Right forelimb (tissue), 1 donor: ENCODE results near the gene ADAMTS4.

Source experiments
- DNase-seq: peaks from one replicate; pipeline ENCODE4 v3.0.0-alpha.2; 2018

Gene ADAMTS4

GRCh38 chr1:161171696-161172095 lies 27.2 kb downstream of the ADAMTS4 start:
- DNase-seq, result no peak

GRCh38 chr1:161171191-161171590 lies 27.7 kb downstream of the ADAMTS4 start:
- no peak for DNase-seq

GRCh38 chr1:161168906-161169305 lies 29.9 kb downstream of the ADAMTS4 start:
- DNase-seq, result no peak

GRCh38 chr1:161166669-161167548 lies 31.9 kb downstream of the ADAMTS4 start:
- DNase-seq, result no peak

DNA sequence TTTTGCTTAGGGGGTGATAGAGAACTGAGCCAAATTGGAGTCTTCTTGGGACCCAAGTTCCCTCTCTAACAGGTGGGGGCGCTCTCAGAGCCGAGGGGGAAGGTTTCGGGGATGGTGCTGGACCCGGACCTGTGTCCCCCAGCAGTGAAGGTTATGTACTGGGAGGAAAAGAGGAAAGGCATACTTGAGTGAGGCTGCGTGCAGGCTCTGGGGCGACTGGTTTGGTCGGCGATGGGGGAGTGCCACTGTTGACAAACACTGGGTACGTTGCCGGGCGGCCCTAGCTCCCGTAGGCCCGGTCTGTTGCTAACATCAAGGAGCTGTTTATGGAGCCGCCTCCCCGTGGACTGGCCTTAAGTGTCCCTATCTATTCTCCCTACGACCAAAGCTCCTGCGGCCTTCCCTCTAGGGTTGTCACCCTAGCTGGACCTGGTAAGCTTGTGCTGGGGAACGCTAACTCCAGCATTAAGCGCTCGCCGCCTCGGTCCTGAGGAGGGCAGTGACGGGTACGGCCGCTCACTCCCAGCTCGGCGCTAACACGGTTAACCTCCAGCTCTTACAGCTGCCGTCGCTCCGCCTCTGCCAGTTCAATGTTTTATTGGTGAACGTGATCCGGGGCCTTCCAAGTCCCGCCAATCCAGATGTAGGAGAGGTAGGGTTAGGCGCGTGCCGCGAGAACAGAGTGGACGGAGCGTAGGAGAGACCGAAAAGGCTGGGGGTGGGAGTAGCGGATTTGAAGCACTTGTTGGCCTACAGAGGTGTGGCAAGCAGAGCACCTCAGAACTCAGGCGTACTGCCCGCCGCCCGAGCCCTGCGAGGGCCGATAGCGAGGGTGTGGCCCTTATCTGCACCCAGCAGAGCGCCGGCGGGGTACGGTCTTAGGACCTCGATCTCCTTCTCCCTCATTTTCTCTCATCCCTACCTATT lies 32.8 kb downstream of the ADAMTS4 start, which contains the start of gene PPOX:
Gene PPOX, plus strand, starts transcription at position 685 of the 927 bp plus-strand sequence. CDS start 422 bp downstream, outside the sequence.
- peak; percentile 95 for DNase-seq

- no peak for DNase-seq
Measured at GRCh38 chr1:161164901-161165610, 33.8 kb downstream of the ADAMTS4 start.

- no peak for DNase-seq
Measured at GRCh38 chr1:161163793-161164192, 35.1 kb downstream of the ADAMTS4 start.

DNA sequence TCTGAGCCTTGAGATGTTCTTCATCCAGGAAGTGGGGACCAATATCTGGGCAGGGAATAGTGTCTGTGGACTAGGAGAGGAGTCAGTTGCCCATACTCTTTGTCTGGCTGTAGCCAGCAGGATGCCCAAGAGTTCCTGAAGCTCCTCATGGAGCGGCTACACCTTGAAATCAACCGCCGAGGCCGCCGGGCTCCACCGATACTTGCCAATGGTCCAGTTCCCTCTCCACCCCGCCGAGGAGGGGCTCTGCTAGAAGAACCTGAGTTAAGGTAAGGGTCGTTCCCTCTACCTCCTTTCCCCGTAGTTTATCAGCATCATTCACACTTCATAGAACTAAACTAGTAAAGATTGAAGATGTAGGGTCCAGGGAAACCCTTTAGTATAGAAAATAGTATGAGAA lies 36.0 kb downstream of the ADAMTS4 start:
- no peak for DNase-seq

DNA sequence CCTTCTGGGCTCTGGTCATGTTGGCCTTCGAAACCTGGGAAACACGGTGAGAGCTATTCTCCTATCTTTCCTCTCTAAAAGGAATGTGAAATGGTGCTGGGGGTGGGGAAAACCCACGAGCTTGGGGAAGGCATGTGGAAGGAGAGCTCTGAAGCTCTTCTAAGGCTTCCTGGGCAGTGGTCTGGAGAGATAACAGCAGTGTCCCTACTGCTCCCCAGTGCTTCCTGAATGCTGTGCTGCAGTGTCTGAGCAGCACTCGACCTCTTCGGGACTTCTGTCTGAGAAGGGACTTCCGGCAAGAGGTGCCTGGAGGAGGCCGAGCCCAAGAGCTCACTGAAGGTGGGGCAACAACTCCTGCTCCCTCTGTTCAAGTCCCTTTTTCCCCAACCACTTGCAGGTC lies 36.8 kb downstream of the ADAMTS4 start:
- DNase-seq, result no peak

GRCh38 chr1:161161652-161162051 lies 37.2 kb downstream of the ADAMTS4 start:
- no peak for DNase-seq

- no peak for DNase-seq
Measured at GRCh38 chr1:161160671-161161145, 38.1 kb downstream of the ADAMTS4 start.

GRCh38 chr1:161159913-161160243 lies 39.0 kb downstream of the ADAMTS4 start:
- no peak for DNase-seq

DNA sequence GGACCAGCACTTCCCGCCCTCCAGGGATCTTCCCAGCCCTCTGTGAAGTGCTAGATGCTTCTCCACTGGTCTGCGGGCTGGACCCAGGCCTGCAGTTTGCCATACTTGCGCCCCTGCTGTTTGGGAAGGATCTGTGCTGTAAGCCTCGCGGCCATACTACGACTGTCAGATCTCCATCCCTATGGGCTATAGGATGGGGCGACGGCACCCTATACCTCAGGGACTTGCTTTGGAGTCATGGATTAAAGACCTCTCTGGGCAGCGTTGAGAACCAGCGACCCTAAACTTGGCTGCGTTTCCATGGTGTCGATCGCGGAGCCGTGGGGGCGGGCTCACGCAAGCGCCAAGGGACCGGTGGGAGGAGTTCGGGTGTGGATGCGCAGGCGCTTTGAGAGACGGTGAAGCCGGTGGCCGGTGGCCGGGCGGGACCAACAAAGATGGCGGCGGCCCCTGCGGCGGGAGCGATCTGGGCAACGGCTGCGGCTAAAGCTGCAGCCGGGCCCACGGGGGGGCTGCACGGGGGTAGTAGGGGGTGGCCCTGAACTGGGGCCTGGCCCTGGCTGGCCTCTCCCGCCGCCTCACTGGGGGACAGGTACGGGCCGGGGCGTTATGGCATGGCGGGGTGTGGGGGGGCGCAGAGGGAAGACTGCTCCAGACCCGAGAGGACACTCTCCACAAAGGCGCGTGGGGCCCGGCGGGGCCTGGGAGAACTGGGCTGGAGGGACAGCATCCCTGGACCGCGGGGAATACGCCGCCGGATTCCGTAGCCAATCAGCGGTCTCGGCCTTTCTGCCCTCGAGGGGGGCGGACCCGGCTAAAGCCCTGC lies 39.6 kb downstream of the ADAMTS4 start, which contains the start of gene USP21:
Gene USP21, plus strand, starts transcription at position 414 of the 826 bp plus-strand sequence. CDS start 1,141 bp downstream, outside the sequence.
- DNase-seq, result peak; percentile 95

DNA sequence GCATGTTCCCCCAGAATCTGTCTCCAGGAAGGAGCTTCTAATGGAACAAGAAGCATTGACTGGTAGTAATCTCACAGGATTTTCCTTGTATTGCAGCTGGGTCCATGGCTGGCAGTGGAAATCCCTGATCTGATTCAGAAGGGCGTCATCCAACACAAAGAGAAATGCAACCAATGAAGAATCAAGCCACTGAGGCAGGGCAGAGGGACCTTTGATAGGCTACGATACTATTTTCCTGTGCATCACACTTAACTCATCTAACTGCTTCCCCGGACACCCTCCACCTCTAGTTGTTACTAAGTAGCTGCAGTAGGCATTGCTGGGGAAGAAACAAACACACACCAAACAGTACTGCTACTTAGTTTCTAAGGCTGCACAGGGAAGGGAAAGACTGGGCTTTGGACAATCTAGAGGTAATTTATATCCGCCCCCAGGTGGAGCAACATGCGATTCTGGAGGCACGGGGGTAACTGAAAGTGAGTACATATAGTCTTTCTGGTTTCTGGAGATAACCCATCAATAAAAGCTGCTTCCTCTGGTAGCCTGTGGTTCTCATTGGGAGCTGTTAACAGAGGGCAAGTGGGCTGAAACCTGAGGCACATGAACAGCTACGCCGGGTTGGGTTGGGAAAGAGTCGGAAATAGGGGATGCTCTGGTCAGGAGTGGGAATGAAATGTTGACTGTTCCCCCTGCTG lies 40.4 kb downstream of the ADAMTS4 start:
- DNase-seq, result no peak

DNA sequence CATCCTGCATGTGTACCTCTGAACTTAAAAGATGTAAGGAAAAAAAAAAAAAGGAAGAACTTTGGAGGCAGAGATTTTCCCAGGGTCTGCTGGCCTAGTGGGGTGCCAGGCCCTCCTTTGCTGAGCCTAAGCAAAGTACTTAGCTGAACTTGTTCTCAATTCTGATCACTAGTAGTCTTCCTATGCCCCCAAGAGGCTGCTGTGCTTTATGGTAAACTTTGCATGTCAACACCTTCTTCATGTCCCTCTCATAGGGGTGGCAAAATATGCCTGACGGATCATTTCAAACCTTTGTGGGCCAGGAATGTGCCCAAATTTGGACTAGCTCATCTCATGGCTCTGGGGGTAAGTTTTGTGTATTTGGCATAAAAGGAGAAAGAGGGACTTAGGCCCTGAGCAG lies 41.0 kb downstream of the ADAMTS4 start:
- no peak for DNase-seq

DNA sequence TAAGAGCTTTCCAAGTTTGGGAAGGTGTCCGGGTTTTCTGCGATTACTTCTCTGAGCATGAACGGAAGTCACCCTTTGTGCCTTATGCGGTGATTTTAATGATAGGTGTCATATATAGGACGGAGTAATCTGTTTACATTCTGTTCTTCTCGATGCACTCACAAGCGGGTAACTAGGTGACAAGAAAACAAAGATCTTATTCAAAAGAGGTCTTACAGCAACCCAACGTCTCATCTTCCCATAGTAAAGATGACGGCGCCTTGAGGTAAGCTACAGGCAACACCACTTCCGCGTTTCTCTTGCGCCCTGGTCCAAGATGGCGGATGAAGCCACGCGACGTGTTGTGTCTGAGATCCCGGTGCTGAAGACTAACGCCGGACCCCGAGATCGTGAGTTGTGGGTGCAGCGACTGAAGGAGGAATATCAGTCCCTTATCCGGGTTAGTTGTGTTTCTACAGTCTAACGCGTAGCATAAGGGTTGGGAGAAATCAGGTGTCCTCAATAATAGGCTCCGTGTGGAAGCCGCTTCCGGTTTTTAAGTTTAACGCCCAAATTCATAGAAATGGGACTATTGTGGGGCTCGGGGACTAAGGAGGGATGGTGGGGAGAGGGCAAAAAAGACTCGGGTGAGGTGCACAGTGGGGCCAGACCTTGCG lies 45.0 kb downstream of the ADAMTS4 start, which contains the start of gene UFC1:
Gene UFC1, plus strand, starts transcription at position 297 of the 656 bp plus-strand sequence. Its CDS starts 20 bp downstream, at position 317.
- peak; percentile 87 for DNase-seq

- DNase-seq, result no peak
Measured at GRCh38 chr1:161153176-161153575, 45.7 kb downstream of the ADAMTS4 start.

DNA sequence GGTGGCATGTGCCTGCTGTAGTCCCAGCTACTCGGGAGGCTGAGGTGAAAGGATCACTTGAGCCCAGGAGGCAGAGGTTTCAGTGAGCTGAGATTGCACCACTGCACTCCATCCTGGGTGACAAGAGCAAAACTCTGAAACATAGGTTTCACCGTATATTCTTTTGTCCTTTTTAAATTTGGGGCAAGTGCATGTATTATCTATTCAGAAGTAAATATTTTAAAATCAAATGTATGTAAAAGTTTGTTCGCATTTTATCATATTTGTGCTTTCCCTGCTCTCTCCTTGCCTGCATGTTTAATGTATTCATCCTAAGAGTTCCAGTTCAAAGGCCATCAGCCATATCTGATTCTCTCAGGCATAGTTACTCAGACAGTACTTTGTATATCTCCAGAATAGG lies 53.0 kb downstream of the ADAMTS4 start:
- DNase-seq, result no peak

DNA sequence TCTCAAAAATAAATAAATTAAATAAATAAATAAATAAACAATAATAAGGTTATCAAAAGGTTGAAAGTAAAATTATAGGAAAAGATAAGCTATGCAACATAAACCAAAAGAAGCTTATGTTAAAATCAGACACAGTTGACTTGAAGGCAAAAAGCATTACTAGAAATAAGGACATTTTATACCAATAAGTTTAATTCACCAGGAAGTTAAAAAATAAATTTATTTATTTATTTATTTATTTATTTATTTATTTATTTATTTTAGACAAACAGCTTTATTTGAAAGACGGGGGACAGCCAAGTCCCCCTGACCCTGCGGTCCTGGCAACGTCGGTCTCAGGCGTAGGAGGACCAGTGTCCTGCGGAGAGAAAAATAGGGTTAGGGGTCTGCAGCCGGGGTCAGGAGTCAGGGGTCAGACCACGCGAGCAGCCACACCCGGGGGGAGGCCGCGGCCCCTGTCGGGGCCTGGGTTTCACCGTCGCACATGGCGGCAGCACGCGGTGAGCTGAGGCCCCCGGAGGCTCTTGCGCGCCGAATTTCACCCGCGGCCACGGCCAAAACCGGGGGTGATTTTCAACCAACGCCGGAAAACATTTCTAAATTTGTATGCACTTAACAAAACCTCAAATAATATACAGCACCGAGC lies 58.0 kb downstream of the ADAMTS4 start:
- DNase-seq, result no peak

GRCh38 chr1:161139766-161140165 lies 59.1 kb downstream of the ADAMTS4 start:
- DNase-seq, result no peak
